IPS-18a (cell line): ENCODE results near the gene KPTN.

ENCODE experiments used
- H3K27ac ChIP-seq: one replicate; pipeline ENCODE4 v1.5.1; 2013; ENCODE audit warnings: low read length
- H3K27me3 ChIP-seq: one replicate; pipeline ENCODE4 v1.6.1; 2013; ENCODE audit warnings: mild to moderate bottlenecking, low read length; ENCODE audit not compliant: control insufficient read depth, insufficient read depth
- H3K36me3 ChIP-seq: one replicate; pipeline ENCODE4 v1.6.1; 2013; ENCODE audit warnings: low read depth, low read length; ENCODE audit not compliant: control insufficient read depth
- H3K4me1 ChIP-seq: one replicate; pipeline ENCODE4 v1.6.1; 2013; ENCODE audit warnings: low read depth, low read length; ENCODE audit not compliant: control insufficient read depth
- H3K4me3 ChIP-seq: one replicate; pipeline ENCODE4 v1.5.1; 2013; ENCODE audit warnings: low read length
- H3K9ac ChIP-seq: one replicate; pipeline ENCODE4 v1.6.1; 2013; ENCODE audit warnings: mild to moderate bottlenecking, low read length, moderate library complexity
- H3K9me3 ChIP-seq: one replicate; pipeline ENCODE4 v1.6.1; 2013; ENCODE audit warnings: low read depth, low read length; ENCODE audit not compliant: control insufficient read depth

The KPTN gene

DNA sequence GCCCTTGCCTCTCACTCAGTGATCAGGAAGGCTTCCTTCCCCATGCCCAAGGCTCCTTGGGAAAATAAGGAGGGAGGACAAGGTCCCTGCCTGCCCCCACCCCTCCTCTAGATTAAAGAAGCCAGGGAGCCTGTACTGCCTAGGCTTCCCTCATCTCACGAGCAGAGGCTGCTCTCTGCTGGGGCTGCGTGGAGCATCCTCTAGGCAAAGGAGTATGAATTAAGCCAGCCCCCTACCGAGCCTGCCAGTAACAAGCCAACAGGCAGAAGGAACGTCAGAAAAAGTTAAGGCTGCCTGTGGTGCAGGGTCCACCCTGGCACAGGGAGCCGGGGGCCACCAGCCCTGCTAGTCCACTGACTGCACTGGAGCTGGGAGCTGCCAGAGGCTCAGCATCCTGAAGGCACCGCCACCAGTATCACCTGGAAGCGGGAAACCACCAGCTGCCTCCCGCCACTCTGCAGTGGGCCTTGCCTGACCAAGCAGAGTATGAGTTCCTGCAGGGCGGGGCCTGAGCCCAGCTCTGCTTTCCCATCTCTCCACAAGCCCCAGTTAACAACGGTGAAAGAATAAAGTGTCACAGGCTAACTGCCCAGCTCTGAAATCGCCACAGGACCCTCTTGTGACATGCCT lies 24.0 kb upstream of the KPTN start:
- Histone ChIP-seq H3K27ac (no peak overlapping the region), H3K9ac (no peak overlapping the region), H3K4me3 (no peak overlapping the region), H3K9me3 (no peaks in the 10 kb centered on the region), H3K27me3 (no peaks in the 10 kb centered on the region), H3K36me3 (peaks cover 4% of the 10 kb centered on the region), H3K4me1 (no peaks in the 10 kb centered on the region)

DNA sequence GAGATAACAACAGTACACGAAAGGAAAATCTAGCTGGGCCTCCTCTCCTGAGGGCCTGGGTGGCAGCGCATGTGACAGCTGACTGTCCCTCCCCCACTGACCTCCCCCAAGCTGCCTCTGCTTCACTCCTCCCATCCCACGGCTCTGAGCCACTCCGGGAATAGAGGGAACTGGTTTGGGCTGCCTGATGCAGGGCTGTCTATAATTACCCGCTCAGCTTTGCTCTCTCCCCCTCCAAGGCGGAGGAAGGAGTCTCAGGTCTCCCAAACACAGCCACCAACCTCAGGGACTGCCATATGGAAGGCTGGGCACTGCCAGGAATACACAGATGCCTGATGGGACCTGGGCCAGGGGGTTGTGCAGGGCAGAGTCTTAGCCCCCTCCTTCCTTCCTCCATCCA lies 23.0 kb upstream of the KPTN start:
- Histone ChIP-seq H3K9me3 (no peaks in the 10 kb centered on the region), H3K4me1 (no peaks in the 10 kb centered on the region), H3K9ac (no peak overlapping the region), H3K27ac (no peak overlapping the region), H3K4me3 (no peak overlapping the region), H3K36me3 (peaks cover 4% of the 10 kb centered on the region), H3K27me3 (no peaks in the 10 kb centered on the region)

DNA sequence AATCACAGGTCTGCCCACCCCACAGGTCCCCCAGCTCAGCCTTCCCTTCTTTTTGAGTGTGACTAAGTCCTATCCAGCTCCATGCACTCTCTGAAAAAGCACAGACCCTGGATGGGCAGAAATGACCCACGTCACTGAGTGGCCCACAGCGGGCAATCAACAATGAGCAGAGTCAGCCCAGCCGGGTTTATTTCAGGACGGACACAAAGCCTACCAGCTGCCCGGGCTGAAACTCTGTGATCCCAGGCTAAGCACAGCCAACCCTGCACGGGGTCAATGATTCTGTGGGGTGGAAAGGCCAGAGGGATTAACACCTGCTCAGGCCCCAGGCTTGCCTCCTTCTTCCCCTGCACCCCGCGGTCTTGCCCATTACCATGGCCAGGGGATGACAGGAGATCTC lies 22.4 kb upstream of the KPTN start:
- Histone ChIP-seq H3K36me3 (peaks cover 6% of the 10 kb centered on the region), H3K27ac (no peak overlapping the region), H3K27me3 (no peaks in the 10 kb centered on the region), H3K4me3 (no peak overlapping the region), H3K9me3 (no peaks in the 10 kb centered on the region), H3K9ac (no peak overlapping the region), H3K4me1 (no peaks in the 10 kb centered on the region)

DNA sequence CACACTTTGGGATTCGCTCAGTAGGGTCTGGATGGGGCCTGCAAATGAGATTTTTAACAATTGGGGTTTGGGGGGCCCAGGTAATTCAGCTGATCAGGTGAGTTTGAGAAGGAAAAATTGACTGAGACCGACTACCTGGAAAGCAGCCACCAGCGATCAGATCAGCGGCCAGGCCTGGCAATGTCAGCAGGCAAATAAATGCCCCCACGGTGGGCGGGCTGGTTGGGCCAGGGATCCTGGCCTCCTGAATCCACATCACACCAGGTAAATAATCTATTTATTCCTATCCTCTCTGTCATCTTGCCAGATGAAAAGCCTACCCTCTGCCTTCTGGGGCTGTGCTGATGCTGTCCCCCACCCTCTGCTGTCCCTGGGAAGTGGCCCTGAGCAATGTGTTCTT lies 21.5 kb upstream of the KPTN start:
- Histone ChIP-seq H3K9me3 (no peaks in the 10 kb centered on the region), H3K9ac (no peak overlapping the region), H3K36me3 (peaks cover 8% of the 10 kb centered on the region), H3K4me1 (no peaks in the 10 kb centered on the region), H3K27ac (no peak overlapping the region), H3K27me3 (no peaks in the 10 kb centered on the region), H3K4me3 (no peak overlapping the region)

DNA sequence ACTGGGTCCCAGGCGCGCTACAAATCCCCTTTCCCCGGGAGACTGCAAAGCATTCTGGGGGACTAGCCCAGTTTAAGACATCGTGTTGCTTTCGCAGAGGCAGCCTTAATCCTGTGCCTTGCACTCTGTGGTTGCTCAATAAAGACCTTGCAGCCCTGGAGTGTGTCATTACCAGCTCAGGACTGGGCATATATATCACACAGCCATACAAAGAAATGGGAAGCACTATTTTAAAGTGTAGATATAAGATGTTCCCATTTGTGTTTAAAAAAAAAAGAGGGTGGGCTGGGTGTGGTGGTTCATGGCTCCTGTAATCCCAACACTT lies 19.8 kb upstream of the KPTN start:
- Histone ChIP-seq H3K36me3 (peaks cover 8% of the 10 kb centered on the region), H3K4me1 (no peaks in the 10 kb centered on the region), H3K9me3 (no peaks in the 10 kb centered on the region), H3K4me3 (no peak overlapping the region), H3K27me3 (no peaks in the 10 kb centered on the region), H3K9ac (no peak overlapping the region), H3K27ac (no peak overlapping the region)

DNA sequence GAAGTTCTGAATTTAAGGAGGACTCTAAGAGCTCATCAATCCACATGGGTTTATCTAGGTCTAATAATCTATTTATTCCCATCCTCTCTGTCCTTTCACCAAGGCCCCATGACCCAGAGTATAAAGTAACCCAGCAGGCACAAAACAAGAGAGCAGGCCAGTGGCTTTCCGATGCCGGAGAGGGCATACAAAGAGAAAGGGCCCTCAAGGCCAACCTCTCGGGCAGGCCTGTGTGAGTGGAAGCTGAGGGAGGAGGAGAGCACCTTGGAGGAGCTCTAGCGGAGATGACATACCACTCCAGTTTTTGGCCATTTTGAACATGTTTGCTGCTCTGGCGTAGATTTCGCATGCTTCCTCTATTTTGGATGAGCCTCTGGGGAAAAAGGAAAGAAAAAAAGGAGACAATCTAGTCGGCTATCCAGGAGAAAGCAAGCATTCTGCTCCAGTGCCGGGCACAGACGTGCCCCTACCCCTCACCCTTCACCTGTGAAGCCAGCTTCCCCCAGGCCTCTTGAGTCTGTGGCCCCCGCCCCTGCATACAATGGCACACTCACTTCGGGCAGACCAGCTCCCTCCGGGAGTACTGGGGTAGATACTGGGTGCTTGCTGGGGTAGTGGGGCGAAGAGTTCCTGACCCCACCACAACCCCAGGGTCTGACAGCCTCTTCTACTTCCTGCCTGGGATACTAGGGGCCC lies 19.3 kb upstream of the KPTN start:
- Histone ChIP-seq H3K36me3 (peaks cover 8% of the 10 kb centered on the region), H3K27ac (no peak overlapping the region), H3K9me3 (no peaks in the 10 kb centered on the region), H3K4me3 (no peak overlapping the region), H3K4me1 (no peaks in the 10 kb centered on the region), H3K9ac (no peak overlapping the region), H3K27me3 (no peaks in the 10 kb centered on the region)

DNA sequence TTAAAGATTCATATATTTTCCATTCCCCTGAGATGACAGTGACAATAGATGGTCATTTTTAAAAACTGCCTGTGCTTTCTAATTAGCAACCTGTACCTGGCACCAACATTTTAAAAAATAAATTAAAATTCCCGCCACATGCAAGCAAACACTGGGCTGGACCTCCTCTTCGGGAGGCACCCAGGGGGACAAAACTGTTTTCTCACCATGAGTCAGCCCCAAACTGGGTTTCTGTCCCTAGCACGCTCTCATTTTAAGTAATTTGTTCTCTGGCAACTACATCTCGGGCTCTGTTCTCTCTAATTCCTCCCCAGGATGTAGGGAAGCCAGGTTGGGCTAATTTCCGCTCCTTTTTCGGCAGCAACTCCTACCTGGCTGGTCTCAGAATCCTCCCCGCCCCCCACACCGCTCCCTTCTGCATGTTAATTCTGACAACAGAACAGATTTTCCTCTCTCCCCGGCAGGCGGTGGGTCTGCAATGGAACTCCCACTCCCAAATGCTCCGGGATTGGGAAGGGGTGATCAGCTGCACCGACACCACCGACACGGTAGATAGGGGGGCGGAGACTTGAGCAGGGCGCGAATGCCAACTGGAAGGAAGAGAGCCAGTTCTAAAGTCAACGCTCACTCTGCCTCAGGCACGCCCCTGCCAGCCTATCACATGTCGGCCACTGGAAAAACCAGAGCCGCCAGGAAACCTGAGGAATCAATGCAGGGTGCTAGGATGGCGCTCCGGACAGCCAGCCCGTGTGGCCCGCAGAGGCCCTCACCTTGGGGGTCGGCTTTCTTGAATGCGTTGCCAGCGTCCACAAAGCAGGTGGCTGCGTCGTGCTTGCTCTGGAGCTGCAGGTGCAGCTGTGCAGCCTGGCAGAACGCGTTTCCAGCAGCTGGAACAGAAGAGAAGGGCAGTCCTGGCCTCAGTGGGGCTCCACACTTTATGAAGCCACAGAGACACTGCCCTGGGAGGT lies 16.1 kb upstream of the KPTN start:
- Histone ChIP-seq H3K4me1 (no peaks in the 10 kb centered on the region), H3K36me3 (peaks cover 8% of the 10 kb centered on the region), H3K27ac (no peak overlapping the region), H3K9ac (no peak overlapping the region), H3K4me3 (no peak overlapping the region), H3K9me3 (no peaks in the 10 kb centered on the region), H3K27me3 (no peaks in the 10 kb centered on the region)

DNA sequence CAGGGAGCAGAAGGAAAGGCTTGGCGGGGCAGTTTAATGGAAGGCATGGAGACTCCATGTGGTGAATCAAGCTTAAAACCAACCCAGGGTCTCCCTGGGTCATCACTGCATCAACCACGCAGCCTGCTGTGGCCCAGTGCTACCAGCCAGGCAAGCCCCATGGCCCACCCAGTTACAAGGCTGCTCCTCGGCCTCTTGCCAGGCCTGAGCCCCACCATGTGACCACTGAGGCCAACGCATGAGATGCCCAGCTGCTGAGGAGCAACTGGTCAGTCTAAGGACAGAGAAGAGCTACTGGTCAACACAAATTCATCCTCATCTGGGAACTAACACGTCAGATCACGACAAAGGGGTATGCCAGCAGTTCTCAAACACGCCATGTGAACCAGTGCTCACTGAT lies 15.4 kb upstream of the KPTN start:
- Histone ChIP-seq H3K27me3 (no peaks in the 10 kb centered on the region), H3K4me1 (no peaks in the 10 kb centered on the region), H3K36me3 (peaks cover 8% of the 10 kb centered on the region), H3K9me3 (no peaks in the 10 kb centered on the region), H3K27ac (no peak overlapping the region), H3K9ac (no peak overlapping the region), H3K4me3 (no peak overlapping the region)

DNA sequence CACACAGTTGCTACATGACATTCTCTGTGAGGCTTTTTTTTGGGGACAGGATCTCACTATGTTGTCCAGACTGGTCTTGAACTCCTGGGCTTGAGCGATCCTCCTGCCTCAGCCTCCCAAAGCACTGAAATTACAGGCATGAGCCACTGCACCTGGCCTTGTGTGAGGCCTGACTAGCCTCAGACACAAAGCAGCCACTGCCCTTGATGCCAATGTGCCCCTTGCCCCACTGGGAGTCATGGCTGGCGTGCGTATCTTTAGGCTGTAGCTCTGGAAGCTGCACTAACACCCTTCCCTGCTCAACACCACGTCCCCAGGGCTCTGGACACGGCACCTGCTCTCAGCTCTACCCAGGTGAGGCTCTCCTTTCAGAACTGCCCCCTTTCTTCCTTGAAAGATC lies 14.5 kb upstream of the KPTN start:
- Histone ChIP-seq H3K4me1 (no peaks in the 10 kb centered on the region), H3K4me3 (no peak overlapping the region), H3K27ac (no peak overlapping the region), H3K27me3 (no peaks in the 10 kb centered on the region), H3K9me3 (no peaks in the 10 kb centered on the region), H3K9ac (no peak overlapping the region), H3K36me3 (peaks cover 5% of the 10 kb centered on the region)

DNA sequence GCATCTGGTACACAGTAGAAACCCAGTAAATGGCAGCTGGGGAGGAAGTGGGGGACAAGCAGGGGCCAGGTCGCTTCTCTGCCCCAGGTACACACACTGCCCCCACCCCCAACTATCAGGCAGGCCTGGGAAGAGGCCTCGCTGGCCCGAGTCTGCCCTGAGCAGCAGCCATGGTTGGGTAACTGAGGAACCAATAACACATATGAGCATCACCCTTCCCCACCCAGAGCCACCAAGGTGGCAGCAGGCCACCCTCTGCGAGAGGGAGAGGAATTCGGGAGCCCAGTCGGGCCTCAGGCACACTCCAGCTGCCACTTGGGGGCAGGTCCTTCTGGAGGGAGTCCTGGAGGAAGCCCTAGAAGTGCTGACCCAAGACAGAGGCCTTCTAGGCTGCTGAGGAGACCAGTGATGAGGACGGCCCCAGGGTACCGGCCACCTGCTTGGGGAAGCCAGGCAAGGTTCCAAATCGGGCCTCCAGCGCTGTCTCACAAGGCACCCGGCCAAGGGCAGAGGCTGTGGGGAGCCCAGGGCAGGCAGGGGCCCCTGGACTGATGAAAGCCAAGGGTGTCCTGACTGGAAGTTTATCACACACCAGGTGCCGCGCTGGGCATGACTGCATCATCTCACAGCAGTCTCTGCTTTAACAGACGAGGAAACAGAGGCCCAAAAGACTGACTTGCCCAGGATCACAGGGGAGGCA lies 14.0 kb upstream of the KPTN start:
- Histone ChIP-seq H3K27ac (no peak overlapping the region), H3K9ac (no peak overlapping the region), H3K4me3 (no peak overlapping the region), H3K27me3 (no peaks in the 10 kb centered on the region), H3K4me1 (no peaks in the 10 kb centered on the region), H3K36me3 (peaks cover 5% of the 10 kb centered on the region), H3K9me3 (no peaks in the 10 kb centered on the region)

DNA sequence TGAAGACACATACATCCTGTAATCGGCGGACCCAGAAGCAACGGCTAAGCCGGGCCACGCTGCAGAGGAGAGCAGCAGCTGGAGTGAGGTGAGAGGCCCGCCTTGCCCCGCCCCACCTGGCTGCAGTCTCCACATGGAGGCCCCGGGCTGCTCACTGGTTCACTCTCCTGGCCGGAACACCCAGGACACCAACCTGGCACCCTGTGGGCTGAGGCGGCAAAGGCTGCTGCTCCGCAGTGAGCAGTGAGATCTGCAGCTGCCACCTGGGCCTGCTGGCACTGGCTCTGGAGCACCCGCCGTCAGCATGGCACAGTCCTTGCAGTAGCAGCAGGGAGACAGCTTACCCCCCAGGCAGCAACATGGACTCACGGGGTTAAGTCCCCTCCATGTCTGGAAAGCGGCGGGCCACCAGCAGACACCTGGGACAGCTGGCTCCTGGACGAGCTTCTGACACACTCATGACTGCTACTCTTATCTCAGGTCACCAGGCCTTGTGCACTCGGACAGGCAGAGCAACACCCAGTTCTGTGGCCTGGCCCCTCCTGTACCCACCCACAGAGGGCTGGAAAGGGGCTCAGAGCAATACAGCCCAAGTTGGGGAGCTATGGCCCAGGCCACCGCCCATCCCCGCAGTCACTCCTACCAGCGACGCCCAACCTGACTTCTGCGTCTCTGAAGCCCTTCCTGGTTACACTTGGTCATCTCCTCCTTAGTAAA lies 13.2 kb upstream of the KPTN start:
- H3K4me1 ChIP-seq, result no peaks in the 10 kb centered on the region
- H3K27me3 ChIP-seq, result no peaks in the 10 kb centered on the region
- no peaks in the 10 kb centered on the region for H3K9me3 ChIP-seq
- H3K9ac ChIP-seq, result no peak overlapping the region
- H3K27ac ChIP-seq, result no peak overlapping the region
- H3K4me3 ChIP-seq, result no peak overlapping the region
- peaks cover 5% of the 10 kb centered on the region for H3K36me3 ChIP-seq
